GM21529 (cell line): ENCODE measurements around the gene BPIFB4.

Experiments used
- ATAC-seq: cut with Tn5 transposase; IDR thresholded peaks from one replicate; pipeline ENCODE4 v1.9.1; 2021; ENCODE audit not compliant: unreplicated experiment

BPIFB4 gene

DNA sequence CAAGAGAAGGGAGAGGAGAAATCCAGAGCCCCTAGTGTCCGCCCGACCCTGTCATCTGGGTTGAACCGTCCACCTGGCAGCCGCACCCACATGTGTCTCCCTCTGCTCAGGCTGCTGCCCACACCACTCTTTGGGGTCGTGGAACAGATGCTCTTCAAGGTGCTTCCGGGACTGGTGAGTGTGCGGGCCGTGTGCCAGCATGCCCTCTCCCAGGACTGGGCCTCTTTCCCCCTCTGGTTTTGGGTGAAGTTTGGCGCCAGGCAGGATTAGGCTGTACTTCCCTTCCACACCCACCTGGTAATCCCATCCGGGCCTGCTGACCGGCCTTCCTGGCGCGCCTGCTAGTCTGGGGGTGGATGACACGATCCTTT lies 17.8 kb upstream of the BPIFB4 start:
- no peak for ATAC-seq

DNA sequence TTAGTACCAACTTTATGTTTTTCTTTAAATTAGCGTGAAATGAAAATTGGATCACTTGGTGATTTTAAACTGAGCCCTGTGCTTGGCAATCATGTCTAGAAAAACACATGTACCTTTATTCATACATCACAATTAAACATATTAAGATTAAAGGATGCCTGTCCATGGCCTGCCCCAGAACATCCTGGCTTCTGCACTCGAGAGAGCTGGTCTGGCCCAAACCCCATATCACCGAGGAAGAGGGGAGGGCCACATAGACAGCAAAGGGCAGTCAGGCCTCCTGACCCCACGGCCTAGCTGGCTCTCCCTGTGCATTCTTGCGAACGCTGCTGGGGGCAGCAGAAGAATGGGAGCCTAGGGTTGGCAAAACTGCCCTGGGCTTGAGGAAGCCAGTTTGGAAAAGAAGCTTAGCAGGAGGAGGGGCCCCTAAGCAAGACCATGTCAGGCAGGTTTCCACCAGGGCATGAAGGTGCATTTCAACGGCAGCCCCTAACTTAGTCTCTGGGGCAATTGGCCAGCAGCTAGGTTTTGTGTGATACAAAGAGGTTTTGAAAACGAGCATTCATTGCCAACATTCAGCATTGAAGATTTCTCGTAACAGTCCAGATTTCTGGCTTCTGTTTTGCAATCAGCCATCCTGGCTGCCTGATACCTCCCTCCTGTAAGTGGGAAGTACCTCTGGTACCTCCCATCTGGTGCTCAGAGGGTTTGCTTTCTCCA lies 17.2 kb upstream of the BPIFB4 start:
- ATAC-seq, result no peak

DNA sequence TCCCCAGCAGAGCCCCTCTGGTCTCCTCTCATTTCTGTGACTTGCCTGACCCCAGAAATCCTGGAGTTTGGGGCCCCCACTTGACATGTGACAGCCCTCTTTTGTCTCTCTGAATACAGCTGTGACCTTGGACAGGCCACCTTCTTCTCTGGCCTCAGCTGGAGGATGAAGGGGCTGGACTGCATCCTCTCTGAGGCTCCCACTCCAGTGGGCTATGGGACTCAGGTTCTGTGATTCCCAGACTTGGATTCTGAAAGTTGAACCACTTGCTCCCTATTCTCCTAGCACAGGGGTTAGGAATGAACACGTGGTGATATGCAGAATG lies 16.7 kb upstream of the BPIFB4 start:
- ATAC-seq, result no peak

DNA sequence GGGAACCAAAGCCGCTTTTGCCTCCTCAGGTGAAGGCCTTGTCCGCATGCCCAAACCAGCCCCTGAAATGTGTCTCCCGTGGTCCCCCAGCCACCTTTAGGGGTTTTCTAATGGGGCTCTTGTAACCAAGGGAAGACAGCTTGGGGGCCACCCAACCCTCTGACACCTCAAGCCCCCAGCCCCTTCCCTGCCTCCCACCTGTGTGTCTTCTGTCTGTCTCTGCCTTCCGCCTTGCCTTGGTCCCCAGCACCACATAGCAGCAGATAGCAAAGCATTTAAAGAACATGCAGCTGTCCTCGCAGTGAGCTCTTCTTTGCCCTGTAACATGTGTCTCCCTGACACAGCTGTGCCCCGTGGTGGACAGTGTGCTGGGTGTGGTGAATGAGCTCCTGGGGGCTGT lies 16.2 kb upstream of the BPIFB4 start:
- no peak for ATAC-seq

DNA sequence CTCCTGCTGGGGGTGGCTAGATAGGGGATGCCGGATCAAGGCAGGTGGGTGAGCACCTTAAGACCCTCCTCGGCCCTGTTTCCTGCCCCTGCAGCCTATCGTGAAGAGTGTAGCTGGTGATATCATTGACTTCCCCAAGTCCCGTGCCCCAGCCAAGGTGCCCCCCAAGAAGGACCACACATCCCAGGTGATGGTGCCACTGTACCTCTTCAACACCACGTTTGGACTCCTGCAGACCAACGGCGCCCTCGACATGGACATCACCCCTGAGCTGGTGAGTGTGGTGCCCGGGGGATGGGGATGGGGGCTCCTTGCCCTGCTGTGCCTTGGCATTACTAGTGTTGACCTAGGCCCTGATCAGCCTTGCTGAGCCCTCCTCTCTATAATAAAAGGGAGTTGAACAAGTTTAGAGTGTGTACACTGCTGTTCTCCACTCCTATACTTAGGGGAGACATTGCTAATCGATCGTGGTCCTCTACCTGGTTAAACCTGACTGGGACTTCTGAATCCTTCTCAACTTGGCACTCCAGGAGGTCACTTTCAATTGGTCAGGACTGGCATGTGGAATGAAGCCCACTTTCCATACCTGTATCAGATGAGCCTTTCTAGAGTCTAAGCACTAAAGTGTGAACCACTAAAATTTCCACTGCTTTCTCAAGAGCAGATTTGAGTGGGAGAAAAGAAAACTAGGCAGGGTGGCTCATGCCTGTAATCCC lies 14.7 kb upstream of the BPIFB4 start:
- ATAC-seq, result no peak

DNA sequence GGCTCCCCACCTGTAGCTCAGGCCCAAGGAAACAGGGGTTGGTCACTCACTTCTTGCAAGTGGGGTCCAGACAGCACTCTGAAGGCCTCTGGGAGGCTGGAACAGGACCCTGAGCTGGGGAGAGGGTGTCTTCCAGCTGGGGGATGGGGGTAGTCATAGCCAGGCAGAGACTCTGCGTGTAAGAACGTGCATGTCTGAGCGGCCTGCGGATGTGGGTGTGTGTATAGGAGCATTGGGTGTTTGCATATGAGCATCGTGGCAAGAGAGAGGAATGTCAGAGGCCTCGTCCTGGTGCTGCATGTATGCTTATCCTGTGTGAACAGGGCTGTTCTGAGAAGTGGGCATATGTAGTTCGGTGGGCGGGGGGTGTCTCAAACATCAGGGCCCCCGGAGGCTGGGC lies 13.7 kb upstream of the BPIFB4 start:
- ATAC-seq, result no peak

DNA sequence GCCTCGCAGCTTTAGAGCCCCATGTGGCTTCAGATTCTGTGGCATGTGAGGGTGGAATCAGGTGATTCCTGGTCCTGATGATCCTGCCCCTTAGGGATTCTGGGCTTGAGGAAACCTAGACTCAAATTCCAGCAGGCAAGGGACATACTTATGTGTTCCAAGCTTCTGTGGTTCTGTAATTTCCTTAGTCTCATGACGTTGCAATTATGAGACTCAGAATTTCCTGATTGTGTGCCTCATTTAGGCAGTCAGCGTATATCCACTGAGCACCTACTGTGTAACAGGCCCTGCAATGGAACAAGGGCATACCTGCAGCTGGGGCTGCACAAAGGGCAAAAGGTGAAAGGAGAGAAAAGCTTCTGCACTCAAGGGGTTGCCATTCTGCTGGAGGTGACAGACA lies 11.6 kb upstream of the BPIFB4 start:
- ATAC-seq, result no peak

DNA sequence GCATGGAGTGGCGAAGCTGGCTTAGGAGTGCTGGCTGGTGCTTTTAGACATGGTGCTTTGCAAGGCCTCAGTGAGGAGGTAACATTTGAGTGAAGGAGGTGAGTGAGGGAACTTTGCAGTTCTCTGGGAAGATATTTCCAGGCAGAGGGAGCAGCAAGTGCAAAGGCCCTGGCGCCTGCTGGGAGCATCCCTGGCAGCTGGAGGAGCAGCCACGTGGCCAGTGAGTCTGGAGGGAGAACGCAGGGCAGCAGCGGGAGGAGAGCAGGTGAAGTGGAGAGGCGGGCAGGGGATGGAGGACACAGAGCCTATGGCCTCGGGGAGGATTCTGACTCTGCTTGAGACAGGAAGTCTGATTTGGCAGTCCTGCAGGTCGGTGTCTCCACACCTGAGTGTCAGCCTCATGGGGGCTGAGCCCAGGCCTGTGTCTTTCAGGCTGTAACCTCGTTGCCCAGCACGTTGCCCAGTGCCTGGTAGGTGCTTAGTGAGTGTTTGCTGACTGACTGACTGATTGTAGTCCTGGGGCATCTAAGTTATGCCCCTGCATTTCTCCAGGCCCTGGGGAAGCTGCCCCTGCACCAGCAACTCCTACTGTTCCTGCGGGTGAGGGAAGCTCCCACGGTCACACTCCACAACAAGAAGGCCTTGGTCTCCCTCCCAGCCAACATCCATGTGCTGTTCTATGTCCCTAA lies 11.0 kb upstream of the BPIFB4 start:
- ATAC-seq, result no peak

DNA sequence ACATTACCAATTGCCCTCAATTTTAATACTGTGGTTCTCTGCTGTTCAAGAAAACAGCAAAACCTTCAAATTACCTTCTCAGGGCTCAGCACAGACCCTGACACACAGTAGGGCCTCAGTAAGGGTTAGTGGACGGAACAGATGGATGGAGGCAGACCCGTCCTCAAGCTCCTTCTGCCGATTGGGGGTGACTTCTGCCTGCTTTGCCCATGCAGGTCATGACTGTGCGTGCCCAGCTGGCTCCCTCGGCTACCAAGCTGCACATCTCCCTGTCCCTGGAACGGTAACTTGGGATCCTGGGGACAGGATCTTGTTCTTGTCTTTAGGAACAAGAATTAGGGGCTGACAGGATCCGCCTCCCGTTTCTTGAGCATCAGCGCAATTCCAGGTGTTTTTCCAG lies 9.8 kb upstream of the BPIFB4 start:
- no peak for ATAC-seq

DNA sequence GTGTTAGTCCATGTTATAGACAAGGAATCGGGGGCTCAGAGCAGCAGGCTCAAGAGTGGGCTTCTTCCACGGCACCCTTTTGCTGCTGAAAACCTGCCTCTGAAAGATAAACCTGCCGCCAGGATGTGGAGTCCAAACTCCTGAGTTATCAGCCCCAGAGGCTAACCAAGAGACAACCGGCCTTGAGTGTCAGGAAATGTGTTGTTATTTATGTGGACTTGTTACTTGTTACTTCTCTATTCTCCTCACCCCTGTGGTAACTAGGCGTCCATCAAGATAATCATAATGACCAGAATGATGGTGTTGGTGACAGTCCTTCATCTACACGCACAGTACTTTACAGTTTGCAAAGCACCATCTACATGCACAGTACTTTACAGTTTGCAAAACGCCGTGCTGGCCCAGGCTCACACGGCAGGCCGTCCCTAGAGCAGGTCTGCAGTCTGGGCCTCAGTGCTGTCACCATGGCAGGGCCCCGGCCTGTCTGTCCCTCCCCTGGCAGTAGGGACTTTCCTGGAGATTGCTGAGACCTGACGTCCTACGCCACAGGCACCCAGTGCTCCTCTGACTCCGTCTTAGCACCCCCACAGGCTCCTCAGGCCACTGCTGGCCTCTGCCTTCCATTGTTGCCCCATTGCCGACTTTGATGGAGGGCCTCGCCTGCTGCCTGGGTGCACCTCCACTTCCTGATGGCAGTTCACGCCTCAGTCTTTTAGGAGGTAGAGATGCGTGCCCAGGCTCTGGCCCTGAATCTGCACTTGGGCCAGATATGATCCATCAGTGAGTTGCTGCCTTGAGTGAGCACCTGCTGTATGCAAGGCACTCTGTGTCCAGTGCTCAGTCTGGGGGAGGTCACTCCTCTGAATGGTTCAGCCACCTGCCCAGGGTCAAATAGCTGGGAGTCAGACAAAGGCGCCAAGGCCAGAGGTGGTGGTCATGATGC lies 9.1 kb upstream of the BPIFB4 start:
- no peak for ATAC-seq

DNA sequence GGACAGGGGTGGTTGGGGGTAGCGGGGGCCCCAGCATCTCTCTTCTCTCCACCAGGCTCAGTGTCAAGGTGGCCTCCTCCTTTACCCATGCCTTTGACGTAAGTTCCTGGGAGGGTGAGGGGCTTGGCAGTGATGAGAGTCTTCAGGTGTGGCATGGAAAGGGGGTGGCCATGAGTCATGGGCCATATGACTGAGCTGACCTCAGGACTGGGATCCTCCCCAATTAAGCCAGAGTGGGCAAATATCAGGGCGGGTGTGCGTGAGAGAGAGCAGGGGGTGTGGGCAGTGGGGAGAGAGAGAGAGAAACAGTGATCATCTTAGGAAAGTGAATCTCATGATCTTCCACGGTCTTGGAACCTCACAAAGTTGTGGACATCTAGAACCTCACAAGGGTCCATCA lies 8.2 kb upstream of the BPIFB4 start:
- no peak for ATAC-seq

DNA sequence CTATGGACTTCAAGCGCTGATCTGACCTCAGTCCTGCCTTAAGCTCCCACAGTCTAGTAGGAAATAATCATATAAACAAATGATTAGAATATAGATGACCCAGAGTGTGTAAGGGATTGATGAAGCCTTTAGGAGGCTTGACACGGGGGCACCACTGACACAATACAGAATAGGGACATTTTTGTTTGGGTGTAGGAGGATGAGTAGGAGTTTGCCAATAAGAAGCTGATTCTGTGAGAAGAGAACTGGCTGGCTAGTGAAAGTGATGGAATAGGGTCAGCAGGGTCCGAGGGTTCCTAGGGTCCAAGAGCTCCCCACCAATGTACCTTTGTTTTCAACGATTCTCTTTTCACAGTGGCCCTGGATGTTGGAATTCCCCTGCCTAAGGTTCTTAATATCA lies 7.1 kb upstream of the BPIFB4 start:
- ATAC-seq, result no peak

DNA sequence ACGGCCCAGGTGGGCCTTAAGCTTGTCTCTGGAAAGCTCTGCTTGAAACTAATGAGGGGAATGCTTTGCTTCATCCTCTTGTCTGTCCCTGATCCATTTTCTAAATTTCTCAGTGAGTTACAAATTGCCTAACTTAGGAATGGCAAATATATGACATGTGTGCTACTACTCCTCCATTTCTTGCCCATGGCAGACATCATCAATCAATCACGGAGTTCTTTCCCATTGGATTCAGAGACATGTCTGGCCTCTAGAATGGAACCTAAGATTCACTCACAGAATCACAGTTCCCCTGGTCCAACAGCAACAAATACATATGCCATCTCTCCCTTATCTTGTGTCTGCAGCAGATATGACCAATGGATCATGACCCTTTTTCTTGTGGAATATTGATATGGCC lies 6.6 kb upstream of the BPIFB4 start:
- no peak for ATAC-seq

DNA sequence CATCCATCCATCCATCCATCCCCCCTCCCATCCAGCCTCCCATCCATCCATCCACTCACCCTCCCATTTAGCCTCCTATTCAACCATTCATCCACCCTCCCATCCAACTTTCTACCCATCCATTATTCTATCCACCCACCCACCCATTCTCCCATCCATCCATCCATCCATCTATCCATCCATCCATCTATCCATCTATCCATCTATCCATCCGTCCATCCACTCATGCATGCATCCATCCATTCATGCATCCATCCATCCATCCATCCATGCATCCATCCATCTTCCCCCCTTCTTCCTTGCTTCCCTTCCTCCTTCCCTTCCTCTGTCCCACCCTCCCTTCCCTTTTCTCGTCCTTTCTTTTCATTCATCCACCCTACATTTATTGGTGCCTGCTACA lies 4.8 kb upstream of the BPIFB4 start:
- no peak for ATAC-seq

DNA sequence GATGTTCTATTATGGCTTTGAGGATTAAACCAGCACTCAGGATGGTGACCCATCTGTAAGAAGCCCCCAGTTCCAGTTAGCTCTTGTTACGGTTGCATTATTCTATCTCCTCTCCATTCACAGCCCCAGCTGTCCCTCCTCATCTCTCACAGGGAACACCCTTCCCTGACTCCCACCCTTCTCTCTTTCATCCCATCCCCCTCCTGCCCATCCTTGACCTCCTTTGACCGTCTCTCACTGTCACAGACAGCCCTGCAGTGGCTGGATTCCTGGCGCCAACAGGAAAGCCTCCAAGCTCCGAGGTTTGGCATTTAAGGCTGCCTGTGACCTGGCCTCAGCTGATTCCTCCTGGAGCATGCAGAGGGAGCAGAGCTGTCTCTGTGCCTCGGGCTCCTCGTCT lies 4.2 kb upstream of the BPIFB4 start:
- no peak for ATAC-seq

DNA sequence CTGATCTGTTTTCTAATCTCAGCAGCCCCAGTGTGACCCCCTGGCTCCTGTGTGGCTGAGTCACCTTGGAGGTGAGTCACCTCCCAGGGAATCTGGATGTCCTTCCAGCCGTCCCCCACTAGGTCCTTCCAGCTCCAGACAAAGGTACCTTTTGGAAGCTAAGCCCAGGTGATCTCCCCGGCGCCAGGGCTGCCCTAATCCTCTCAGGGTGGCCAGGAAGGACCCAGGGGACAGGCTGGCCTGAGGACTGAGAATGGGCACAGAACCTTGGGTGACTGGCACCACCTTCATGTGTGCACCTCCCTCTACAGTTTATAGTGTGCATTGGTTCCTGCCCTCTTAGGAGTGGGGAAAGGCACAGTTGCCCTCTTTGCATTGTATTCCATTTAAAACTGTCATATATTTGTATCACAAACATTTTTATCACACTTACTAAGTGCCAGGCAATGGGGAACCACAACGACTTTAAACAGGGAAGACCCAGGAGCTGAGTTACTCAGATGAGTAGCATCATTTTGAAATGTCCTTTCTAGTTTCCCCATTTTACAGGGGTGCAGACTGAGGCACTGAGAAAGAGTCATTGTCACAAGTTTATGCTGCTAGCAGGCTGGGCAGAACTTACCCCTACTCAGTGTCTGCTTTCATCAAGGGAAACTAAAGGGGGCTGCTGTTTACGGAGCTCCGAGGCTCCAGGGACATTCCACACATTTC lies 2.6 kb upstream of the BPIFB4 start:
- ATAC-seq, result no peak

DNA sequence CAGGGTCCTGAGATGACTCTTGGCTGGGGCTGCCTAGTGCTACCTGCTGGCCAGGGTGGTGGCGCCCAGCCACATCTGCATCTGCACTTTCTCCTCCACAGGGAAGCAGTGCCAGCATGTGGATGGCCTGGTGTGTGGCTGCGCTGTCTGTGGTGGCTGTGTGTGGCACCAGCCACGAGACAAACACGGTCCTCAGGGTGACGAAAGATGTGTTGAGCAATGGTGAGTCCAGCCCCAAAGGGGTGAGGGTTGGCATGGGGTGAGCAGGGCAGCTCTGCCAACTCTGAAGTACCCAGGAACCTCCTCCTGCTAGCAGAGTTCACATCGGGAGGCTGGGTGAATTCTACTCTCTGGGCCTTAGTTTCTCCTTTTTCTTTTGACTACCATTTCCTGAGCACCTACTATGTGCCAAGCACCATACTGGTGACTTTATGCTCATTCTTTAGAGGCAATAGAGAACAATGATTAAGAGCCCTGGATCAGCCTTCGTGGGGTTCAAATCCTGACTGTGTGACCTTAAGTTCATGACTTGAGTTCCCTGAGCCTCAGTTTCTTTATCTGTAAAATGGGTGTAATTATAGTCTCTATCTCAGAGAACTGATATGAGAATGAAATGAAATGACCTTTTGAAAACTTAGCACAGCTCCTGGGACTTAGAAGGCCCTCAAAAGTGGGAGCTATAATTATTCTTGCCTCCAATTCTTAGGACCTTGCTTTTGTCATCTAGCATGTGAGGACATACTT lies 2.1 kb downstream of the BPIFB4 start:
- no peak for ATAC-seq

DNA sequence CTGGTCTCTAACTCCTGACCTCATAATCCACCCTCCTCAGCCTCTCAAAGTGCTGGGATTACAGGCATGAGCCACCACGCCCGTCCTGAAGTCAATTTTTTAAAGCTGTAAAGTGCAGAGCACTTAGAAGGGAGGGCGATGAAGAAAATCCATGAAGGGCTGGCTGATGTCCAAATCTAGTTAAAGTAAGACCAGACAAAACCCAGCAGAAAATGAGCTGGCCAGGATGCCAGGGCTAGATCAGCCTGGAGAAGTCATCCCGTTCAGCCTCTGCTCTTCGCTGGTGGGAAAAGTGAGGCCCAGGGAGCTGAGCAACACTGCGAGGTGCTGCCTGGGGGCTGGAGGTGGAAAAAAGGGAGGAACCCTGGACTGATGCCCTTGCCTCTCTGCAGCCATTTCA lies 3.1 kb downstream of the BPIFB4 start:
- no peak for ATAC-seq

DNA sequence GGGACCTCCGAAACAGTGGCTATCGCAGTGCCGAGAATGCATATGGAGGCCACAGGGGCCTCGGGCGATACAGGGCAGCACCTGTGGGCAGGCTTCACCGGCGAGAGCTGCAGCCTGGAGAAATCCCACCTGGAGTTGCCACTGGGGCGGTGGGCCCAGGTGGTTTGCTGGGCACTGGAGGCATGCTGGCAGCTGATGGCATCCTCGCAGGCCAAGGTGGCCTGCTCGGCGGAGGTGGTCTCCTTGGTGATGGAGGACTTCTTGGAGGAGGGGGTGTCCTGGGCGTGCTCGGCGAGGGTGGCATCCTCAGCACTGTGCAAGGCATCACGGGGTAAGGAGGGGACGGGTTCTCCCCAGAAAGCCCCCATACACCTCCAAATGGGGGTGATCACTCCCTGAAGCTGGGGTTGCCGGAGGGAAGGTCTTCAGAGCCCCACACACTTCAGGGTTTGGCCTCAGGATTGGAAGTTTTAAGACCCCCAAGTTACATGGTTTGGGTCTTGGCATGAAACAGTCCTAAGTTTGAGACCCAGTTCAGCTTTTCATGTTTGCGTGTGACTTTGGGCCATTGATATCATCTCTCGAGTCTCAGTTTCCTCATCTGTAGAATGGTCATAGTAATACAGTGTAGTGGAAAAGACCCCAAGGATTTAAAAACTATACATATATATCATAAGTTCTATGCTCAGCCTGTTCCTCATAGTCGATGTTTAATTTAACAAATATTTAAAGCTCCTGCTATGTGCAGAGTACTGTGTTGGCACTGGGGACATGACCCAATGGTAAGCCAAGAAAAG lies 4.3 kb downstream of the BPIFB4 start:
- no peak for ATAC-seq
